Measurements from ENCODE around the gene ZNF106.

Gene ZNF106

DNA sequence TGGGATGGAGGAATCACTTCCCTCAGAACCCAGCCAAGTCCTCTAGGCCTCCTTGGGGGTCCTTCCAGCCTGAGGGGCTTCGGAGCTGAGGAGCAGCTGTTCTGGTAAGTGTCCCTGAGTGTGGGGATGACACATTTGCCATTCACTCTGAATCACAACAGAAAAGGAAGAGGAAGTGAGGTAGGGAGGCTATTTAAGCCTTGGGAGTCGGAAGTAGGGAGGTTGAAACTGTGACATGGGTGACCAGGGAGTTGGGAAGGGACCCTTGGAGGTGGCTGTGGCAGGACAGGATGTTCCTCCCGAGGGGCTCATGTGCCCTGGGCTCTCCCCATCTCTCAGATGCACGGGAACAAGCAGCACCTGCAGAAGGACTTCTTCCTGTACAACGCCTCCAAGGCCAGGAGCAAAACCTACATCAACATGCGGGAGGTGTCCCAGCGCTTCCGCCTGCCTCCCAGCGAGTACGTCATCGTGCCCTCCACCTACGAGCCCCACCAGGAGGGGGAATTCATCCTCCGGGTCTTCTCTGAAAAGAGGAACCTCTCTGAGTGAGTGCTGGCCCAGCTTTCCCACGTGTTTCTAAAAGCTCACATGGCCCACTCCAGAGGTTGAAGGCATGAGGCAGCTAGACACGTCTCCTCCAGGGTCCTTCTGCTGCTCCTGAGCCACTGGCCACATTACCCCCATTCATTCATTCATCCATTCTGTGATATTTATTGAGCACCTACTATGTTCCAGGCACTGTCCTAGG, 88.3 kb downstream of the ZNF106 start:
- CTCF ChIA-PET = no interaction called here
- H3K27ac ChIP-seq (ENCODE audit: insufficient read depth in 1 of 2, low read depth in 1 of 2, low read length in 2 of 2, poor library complexity in 1 of 2, severe bottlenecking in 2 of 2) = no peak overlapping the region
- DNase-seq = peak in 1 of 3 donors; percentile 17

DNA sequence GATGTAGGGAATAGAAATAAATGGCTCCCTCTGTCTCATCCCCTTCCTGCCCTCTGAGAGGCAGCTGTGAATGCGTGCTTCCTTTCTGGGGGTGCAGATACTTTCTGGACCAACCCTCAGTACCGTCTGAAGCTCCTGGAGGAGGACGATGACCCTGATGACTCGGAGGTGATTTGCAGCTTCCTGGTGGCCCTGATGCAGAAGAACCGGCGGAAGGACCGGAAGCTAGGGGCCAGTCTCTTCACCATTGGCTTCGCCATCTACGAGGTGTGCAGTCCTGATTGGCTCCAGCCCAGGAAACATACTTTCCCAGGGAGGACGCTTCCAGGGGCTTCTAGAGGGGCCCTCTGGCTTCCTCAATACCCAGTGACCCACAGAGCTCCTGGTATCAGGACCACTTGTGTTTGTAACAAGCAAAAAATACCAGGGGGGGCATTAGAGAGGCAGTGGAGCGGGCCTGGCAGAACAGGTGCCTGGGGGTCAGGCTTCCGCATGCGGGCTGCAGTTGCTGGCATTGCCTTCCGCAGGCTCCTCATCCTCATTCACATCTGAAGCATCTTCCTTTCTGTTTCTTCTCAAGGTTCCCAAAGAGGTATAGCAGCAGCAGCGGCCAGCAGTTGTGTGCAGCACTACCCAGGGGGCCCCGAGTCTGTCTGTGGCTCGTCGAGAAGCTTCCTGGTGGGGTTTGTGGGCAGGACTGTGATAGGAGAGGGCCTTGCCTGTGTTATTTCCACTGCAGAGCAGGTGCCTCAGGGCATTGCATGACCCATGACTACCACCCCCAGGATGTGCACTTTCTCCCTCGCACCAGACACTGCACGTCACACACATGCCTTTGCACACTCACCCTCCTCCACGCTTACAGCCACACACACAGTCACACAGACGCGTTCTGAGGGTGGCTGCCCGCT, 89.1 kb downstream of the ZNF106 start:
- Histone ChIP-seq H3K4me1 (ENCODE audit: control extremely low read depth in 1 of 4, control insufficient read depth in 4 of 4, insufficient read depth in 4 of 4, low read length in 3 of 4) (peaks cover 0 to 25% (median 12%) of the 10 kb centered on the region in 4 experiments), H3K27me3 (replicated peaks in 2 of 5; ENCODE audit: control insufficient read depth in 4 of 5, insufficient read depth in 5 of 5, low read length in 4 of 5) (no peaks in the 10 kb centered on the region), H3K36me3 (ENCODE audit: control insufficient read depth in 4 of 4, insufficient read depth in 4 of 4, low read length in 3 of 4) (peaks cover 0 to 4% (median 0%) of the 10 kb centered on the region in 4 experiments), H3K9me3 (ENCODE audit: control extremely low read depth in 1 of 5, control insufficient read depth in 4 of 5, insufficient read depth in 2 of 5, low read depth in 1 of 5, low read length in 4 of 5) (no peaks in the 10 kb centered on the region), H3K4me3 (ENCODE audit: control insufficient read depth in 1 of 7, extremely low read depth in 1 of 7, insufficient read depth in 4 of 7, low read depth in 2 of 7, low read length in 6 of 7) (peak overlapping the region in 2 of 7 experiments; percentile 20 to 23), H3K27ac (ENCODE audit: insufficient read depth in 1 of 2, low read depth in 1 of 2, low read length in 2 of 2, poor library complexity in 1 of 2, severe bottlenecking in 2 of 2) (peak overlapping the region in 1 of 2 experiments; percentile 35)
- POLR2A ChIA-PET = interaction anchor here (0.6 kb wide), 1 partner anchor 24 kb away, joined by 3 read pairs; no protein-coding TSS in a partner anchor
- DNase-seq = peak in 1 of 3 donors; percentile 19
- WGBS (ENCODE audit: insufficient coverage) = 77% methylated on average over 19 of the region's 24 CpGs
- CTCF ChIA-PET = no interaction called here

More for the DNA sequence above, 88.3 kb downstream of the ZNF106 start:
- Histone ChIP-seq H3K27me3 (replicated peaks in 2 of 5; ENCODE audit: control insufficient read depth in 4 of 5, insufficient read depth in 5 of 5, low read length in 4 of 5) (no peaks in the 10 kb centered on the region), H3K36me3 (ENCODE audit: control insufficient read depth in 4 of 4, insufficient read depth in 4 of 4, low read length in 3 of 4) (peaks cover 0 to 4% (median 0%) of the 10 kb centered on the region in 4 experiments), H3K9me3 (ENCODE audit: control extremely low read depth in 1 of 5, control insufficient read depth in 4 of 5, insufficient read depth in 2 of 5, low read depth in 1 of 5, low read length in 4 of 5) (no peaks in the 10 kb centered on the region), H3K4me3 (ENCODE audit: control insufficient read depth in 1 of 7, extremely low read depth in 1 of 7, insufficient read depth in 4 of 7, low read depth in 2 of 7, low read length in 6 of 7) (no peak overlapping the region), H3K4me1 (ENCODE audit: control extremely low read depth in 1 of 4, control insufficient read depth in 4 of 4, insufficient read depth in 4 of 4, low read length in 3 of 4) (peaks cover 0 to 25% (median 12%) of the 10 kb centered on the region in 4 experiments)
- POLR2A ChIA-PET = no interaction called here
- WGBS (ENCODE audit: insufficient coverage) = 90% methylated on average over 13 of the region's 15 CpGs

DNA sequence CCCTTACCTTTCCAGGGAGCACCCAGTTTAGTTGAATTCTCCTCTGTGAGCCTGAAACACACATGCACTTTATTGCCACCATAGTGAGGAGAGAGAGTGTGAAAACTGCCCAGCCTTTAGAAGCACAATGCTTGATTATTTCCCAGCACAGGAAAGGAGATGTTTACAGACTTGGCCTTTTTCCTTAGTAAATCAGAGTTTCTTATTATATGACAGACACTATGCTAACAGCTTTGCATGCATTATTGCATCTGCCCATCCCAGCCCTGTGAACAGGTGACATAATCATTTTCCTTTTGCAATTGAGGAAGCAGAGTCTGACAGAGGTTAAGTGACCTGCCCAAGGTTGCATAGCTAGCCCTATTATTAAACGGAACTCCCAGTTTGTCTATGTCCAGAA, 95.1 kb downstream of the ZNF106 start:
- DNase-seq = no peak
- no peaks in the 10 kb centered on the region for H3K9me3 ChIP-seq (ENCODE audit: control extremely low read depth in 1 of 5, control insufficient read depth in 4 of 5, insufficient read depth in 2 of 5, low read depth in 1 of 5, low read length in 4 of 5)
- no peak overlapping the region for H3K27ac ChIP-seq (ENCODE audit: insufficient read depth in 1 of 2, low read depth in 1 of 2, low read length in 2 of 2, poor library complexity in 1 of 2, severe bottlenecking in 2 of 2)
- H3K36me3 ChIP-seq (ENCODE audit: control insufficient read depth in 4 of 4, insufficient read depth in 4 of 4, low read length in 3 of 4) = no peaks in the 10 kb centered on the region
- H3K27me3 ChIP-seq (replicated peaks in 2 of 5; ENCODE audit: control insufficient read depth in 4 of 5, insufficient read depth in 5 of 5, low read length in 4 of 5) = no peaks in the 10 kb centered on the region
- CTCF ChIA-PET = no interaction called here
- no CpG with 5 or more reads among the region's 1 CpG for WGBS (ENCODE audit: insufficient coverage)
- peaks cover 0 to under 1% (median 0%) of the 10 kb centered on the region in 4 experiments for H3K4me1 ChIP-seq (ENCODE audit: control extremely low read depth in 1 of 4, control insufficient read depth in 4 of 4, insufficient read depth in 4 of 4, low read length in 3 of 4)
- POLR2A ChIA-PET = no interaction called here
- no peak overlapping the region for H3K4me3 ChIP-seq (ENCODE audit: control insufficient read depth in 1 of 7, extremely low read depth in 1 of 7, insufficient read depth in 4 of 7, low read depth in 2 of 7, low read length in 6 of 7)

DNA sequence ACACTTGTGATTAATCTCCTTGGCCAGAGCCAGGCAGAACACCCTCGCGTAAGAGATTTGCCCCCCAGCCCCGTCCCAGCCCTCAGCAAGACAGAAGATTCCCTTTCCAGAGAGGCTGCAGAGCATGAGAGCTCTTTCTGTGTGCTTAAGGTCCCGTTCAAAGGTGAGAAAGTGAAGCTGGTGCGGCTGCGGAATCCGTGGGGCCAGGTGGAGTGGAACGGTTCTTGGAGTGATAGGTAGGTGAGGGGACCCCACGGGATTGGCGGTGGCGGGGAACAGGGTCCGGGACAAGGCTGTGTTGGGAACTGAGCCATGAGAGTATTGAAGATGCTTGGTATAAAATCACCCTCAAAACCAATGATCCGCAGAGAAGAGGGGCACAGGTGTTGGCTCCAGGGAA, 96.8 kb downstream of the ZNF106 start:
- Histone ChIP-seq H3K27me3 (replicated peaks in 2 of 5; ENCODE audit: control insufficient read depth in 4 of 5, insufficient read depth in 5 of 5, low read length in 4 of 5) (no peaks in the 10 kb centered on the region), H3K27ac (ENCODE audit: insufficient read depth in 1 of 2, low read depth in 1 of 2, low read length in 2 of 2, poor library complexity in 1 of 2, severe bottlenecking in 2 of 2) (no peak overlapping the region), H3K36me3 (ENCODE audit: control insufficient read depth in 4 of 4, insufficient read depth in 4 of 4, low read length in 3 of 4) (peaks cover 0 to 2% (median 0%) of the 10 kb centered on the region in 4 experiments), H3K9me3 (ENCODE audit: control extremely low read depth in 1 of 5, control insufficient read depth in 4 of 5, insufficient read depth in 2 of 5, low read depth in 1 of 5, low read length in 4 of 5) (no peaks in the 10 kb centered on the region), H3K4me3 (ENCODE audit: control insufficient read depth in 1 of 7, extremely low read depth in 1 of 7, insufficient read depth in 4 of 7, low read depth in 2 of 7, low read length in 6 of 7) (no peak overlapping the region), H3K4me1 (ENCODE audit: control extremely low read depth in 1 of 4, control insufficient read depth in 4 of 4, insufficient read depth in 4 of 4, low read length in 3 of 4) (no peaks in the 10 kb centered on the region)
- POLR2A ChIA-PET = no interaction called here
- WGBS (ENCODE audit: insufficient coverage) = 96% methylated on average over 12 of the region's 13 CpGs
- CTCF ChIA-PET = interaction anchor here (1.6 kb wide), 1 partner anchor 9 kb away, joined by 4 read pairs; no protein-coding TSS in a partner anchor
- DNase-seq = no peak

DNA sequence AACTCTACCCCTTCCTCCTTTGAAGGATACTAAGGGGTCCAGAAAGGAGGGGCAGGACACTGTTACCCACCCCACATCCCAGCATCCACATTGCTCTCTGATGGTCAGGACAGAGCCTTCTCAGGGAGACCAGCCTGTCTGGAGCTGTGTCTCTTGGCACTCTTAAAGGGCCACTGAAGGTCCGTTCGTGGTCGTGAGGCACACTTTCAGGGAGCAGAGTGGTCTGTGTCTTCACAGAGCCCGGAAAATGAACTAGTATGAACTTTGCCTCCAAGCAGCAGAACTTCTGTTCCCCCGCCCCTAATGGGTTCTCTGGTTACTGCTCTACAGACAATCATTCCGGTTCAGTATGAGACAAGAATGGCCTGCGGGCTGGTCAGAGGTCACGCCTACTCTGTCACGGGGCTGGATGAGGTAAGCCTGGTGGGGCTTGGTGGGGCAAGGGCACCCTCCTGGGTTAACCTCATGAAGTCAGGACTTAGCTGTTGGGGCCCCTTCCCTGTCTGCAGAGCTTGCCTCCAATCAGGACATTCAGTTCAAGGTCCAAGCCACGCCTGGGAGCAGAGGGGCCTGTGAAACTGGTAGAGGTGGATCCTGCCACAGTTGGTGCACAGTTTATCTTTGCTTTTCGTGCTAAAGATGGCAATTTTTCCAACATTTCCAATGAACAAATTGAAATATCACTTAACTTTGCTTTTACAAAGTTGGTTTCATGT, 98.5 kb downstream of the ZNF106 start:
- ChIA-PET CTCF (interaction anchor here (0.5 to 1.6 kb wide), 3 partner anchors 8 to 255 kb away, joined by 3 to 5 read pairs (median 4); no protein-coding TSS in a partner anchor), POLR2A (no interaction called here)
- 98% methylated on average over 10 of the region's 11 CpGs for WGBS (ENCODE audit: insufficient coverage)
- Histone ChIP-seq H3K27ac (ENCODE audit: insufficient read depth in 1 of 2, low read depth in 1 of 2, low read length in 2 of 2, poor library complexity in 1 of 2, severe bottlenecking in 2 of 2) (no peak overlapping the region), H3K9me3 (ENCODE audit: control extremely low read depth in 1 of 5, control insufficient read depth in 4 of 5, insufficient read depth in 2 of 5, low read depth in 1 of 5, low read length in 4 of 5) (no peaks in the 10 kb centered on the region), H3K27me3 (replicated peaks in 2 of 5; ENCODE audit: control insufficient read depth in 4 of 5, insufficient read depth in 5 of 5, low read length in 4 of 5) (no peaks in the 10 kb centered on the region), H3K4me3 (ENCODE audit: control insufficient read depth in 1 of 7, extremely low read depth in 1 of 7, insufficient read depth in 4 of 7, low read depth in 2 of 7, low read length in 6 of 7) (no peak overlapping the region), H3K4me1 (ENCODE audit: control extremely low read depth in 1 of 4, control insufficient read depth in 4 of 4, insufficient read depth in 4 of 4, low read length in 3 of 4) (no peaks in the 10 kb centered on the region), H3K36me3 (ENCODE audit: control insufficient read depth in 4 of 4, insufficient read depth in 4 of 4, low read length in 3 of 4) (peaks cover 0 to 5% (median 2%) of the 10 kb centered on the region in 4 experiments)
- no peak for DNase-seq

DNA sequence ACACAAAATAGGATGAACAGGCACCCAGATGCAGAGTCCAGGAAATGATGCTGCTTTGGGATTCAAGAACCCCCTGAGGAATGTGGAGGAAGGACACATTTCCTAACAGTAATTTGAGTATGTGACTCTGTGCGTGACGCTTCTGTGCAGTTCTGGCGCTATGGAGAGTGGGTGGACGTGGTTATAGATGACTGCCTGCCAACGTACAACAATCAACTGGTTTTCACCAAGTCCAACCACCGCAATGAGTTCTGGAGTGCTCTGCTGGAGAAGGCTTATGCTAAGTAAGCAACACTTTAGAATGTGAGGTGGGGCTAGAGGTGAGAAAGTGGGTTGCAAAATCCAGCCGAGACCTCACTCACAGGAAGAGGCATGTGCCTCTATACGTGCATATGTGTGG, 103.3 kb downstream of the ZNF106 start:
- peaks cover 0 to 5% (median 2%) of the 10 kb centered on the region in 4 experiments for H3K36me3 ChIP-seq (ENCODE audit: control insufficient read depth in 4 of 4, insufficient read depth in 4 of 4, low read length in 3 of 4)
- CTCF ChIA-PET = interaction anchor here (0.6 to 1.3 kb wide), 2 partner anchors 11 to 118 kb away, joined by 4 to 6 read pairs; no protein-coding TSS in a partner anchor

More for the DNA sequence above, 103.3 kb downstream of the ZNF106 start:
- no peak overlapping the region for H3K4me3 ChIP-seq (ENCODE audit: control insufficient read depth in 1 of 7, extremely low read depth in 1 of 7, insufficient read depth in 4 of 7, low read depth in 2 of 7, low read length in 6 of 7)
- H3K9me3 ChIP-seq (ENCODE audit: control extremely low read depth in 1 of 5, control insufficient read depth in 4 of 5, insufficient read depth in 2 of 5, low read depth in 1 of 5, low read length in 4 of 5) = no peaks in the 10 kb centered on the region
- no peaks in the 10 kb centered on the region for H3K27me3 ChIP-seq (replicated peaks in 2 of 5; ENCODE audit: control insufficient read depth in 4 of 5, insufficient read depth in 5 of 5, low read length in 4 of 5)
- no peak for DNase-seq
- 96% methylated on average over 5 of the region's 8 CpGs for WGBS (ENCODE audit: insufficient coverage)
- H3K4me1 ChIP-seq (ENCODE audit: control extremely low read depth in 1 of 4, control insufficient read depth in 4 of 4, insufficient read depth in 4 of 4, low read length in 3 of 4) = peaks cover 4 to 28% (median 17%) of the 10 kb centered on the region in 4 experiments
- POLR2A ChIA-PET = no interaction called here
- no peak overlapping the region for H3K27ac ChIP-seq (ENCODE audit: insufficient read depth in 1 of 2, low read depth in 1 of 2, low read length in 2 of 2, poor library complexity in 1 of 2, severe bottlenecking in 2 of 2)

Measured in common myeloid progenitor, CD34-positive (primary cell).